Spinal cord (tissue), 10 donors: ENCODE data around the gene DENND6A. TPM values are rescaled to one million over a fixed set of nuclear protein-coding genes. Genes with fewer than 3 reads are reported as not detected.

Experiments
- DNase-seq, 6 donors: peaks; one replicate each; pipeline versions ENCODE4 v3.0.0 to v3.0.0-alpha.2; 2013 to 2015; ENCODE audit warnings: low spot score in 6 of 6, low read depth in 4 of 6
- H3K27ac ChIP-seq: one replicate; pipeline ENCODE4 v1.5.1; 2013; ENCODE audit warnings: low read depth, low read length, control low read depth
- H3K27me3 ChIP-seq: one replicate; pipeline ENCODE4 v1.6.1; 2013; ENCODE audit warnings: low read length; ENCODE audit not compliant: control insufficient read depth, insufficient read depth
- H3K36me3 ChIP-seq: one replicate; pipeline ENCODE4 v1.6.1; 2013; ENCODE audit warnings: low read length; ENCODE audit not compliant: control insufficient read depth, insufficient read depth
- H3K4me1 ChIP-seq: one replicate; pipeline ENCODE4 v1.6.1; 2013; ENCODE audit warnings: low read length; ENCODE audit not compliant: control insufficient read depth, insufficient read depth
- H3K4me3 ChIP-seq: one replicate; pipeline ENCODE4 v1.5.1; 2013; ENCODE audit warnings: low read depth, low read length, control low read depth
- H3K9me3 ChIP-seq: one replicate; pipeline ENCODE4 v1.6.1; 2013; ENCODE audit warnings: low read length; ENCODE audit not compliant: control insufficient read depth, insufficient read depth
- WGBS: methylation state at CpG from one replicate; pipeline ENCODE4 v1.1.5; 2013; ENCODE audit warnings: missing lambda C conversion rate; ENCODE audit not compliant: insufficient coverage; 5-methylcytosine and 5-hydroxymethylcytosine counted together
- polyA plus RNA-seq, 2 donors: library from polyadenylated mRNA; unstranded; fragments of 120-200 nt; gene quantifications; one replicate each; pipeline ENCODE4 v1.2.1, GENCODE V29; 2013; ENCODE audit not compliant: insufficient read length in 2 of 2
- total RNA-seq, 2 donors: library from RNA; depleted of rRNA in 1 of 2; stranded (reverse); fragments of 120-200 nt in 1 of 2; fragments of >200 nt in 1 of 2; gene quantifications; one replicate each; pipeline versions ENCODE4 v1.2.3 to v1.2.4, GENCODE V29; 2013 to 2014
- donor health status: healthy.

The DENND6A gene
- total and polyA plus RNA-seq, 4 donors: 19.1 to 59.4 (median 22.5) TPM

DNA sequence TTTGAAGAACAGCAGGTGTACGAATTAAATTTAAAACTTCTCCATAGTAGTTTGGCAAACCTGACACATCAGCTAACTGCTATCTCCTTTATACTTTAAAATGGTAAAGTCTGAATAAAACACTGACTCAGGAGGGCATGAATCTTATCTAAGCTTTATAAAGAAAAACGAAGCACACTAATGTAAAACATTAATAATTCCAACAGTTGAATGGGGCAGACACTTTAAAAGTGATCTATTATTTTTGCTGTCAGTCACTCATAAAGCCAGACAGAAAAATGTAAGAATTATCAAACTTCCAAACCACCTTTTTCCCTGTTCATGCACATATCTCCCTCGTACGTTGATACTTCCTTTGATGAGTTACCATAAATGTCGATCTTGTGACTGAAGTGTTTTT lies 98.3 kb downstream of the DENND6A start:
- Histone ChIP-seq H3K4me3 (no peak overlapping the region), H3K36me3 (peaks cover 6% of the 10 kb centered on the region), H3K27ac (no peak overlapping the region), H3K27me3 (no peaks in the 10 kb centered on the region), H3K4me1 (peaks cover 20% of the 10 kb centered on the region), H3K9me3 (no peaks in the 10 kb centered on the region)
- no peak for DNase-seq
- WGBS: no CpG with 5 or more reads among the region's 5 CpGs

GRCh38 chr3:57594144-57594543 lies 98.7 kb downstream of the DENND6A start:
- no peaks in the 10 kb centered on the region for H3K9me3 ChIP-seq
- peaks cover 10% of the 10 kb centered on the region for H3K36me3 ChIP-seq
- H3K4me3 ChIP-seq: no peak overlapping the region
- 100% methylated on average over 1 of the region's 4 CpGs for WGBS
- no peak overlapping the region for H3K27ac ChIP-seq
- peaks cover 20% of the 10 kb centered on the region for H3K4me1 ChIP-seq
- DNase-seq: no peak
- no peaks in the 10 kb centered on the region for H3K27me3 ChIP-seq

GRCh38 chr3:57592306-57592705 lies 100.6 kb downstream of the DENND6A start:
- no peak for DNase-seq
- no peak overlapping the region for H3K4me3 ChIP-seq
- H3K27ac ChIP-seq: no peak overlapping the region
- no peaks in the 10 kb centered on the region for H3K27me3 ChIP-seq
- 100% methylated on average over 1 of the region's 6 CpGs for WGBS
- H3K36me3 ChIP-seq: peaks cover 11% of the 10 kb centered on the region
- peaks cover 14% of the 10 kb centered on the region for H3K4me1 ChIP-seq
- no peaks in the 10 kb centered on the region for H3K9me3 ChIP-seq

DNA sequence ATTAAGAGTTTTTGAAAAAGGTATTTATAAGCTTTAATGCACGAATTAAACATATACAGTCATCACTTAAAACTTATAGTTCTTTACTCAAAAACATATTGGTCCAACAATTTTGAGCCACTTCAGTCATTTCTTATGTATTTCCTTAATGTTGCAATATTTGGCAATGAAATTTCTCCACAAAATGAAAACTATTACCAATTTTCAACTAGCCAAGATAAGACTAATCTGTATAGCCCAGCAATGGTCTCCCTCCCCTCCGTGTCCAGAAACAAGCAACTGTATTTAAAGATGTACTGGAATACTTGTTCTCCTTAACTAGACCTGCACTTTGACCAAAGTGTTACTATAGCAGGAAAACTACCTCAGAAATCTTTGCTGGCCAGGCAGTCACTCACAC lies 105.0 kb downstream of the DENND6A start:
- Histone ChIP-seq H3K27me3 (no peaks in the 10 kb centered on the region), H3K4me3 (no peak overlapping the region), H3K27ac (no peak overlapping the region), H3K36me3 (peaks cover 8% of the 10 kb centered on the region), H3K9me3 (no peaks in the 10 kb centered on the region), H3K4me1 (no peaks in the 10 kb centered on the region)
- no peak for DNase-seq
- WGBS: no CpG with 5 or more reads among the region's 2 CpGs

DNA sequence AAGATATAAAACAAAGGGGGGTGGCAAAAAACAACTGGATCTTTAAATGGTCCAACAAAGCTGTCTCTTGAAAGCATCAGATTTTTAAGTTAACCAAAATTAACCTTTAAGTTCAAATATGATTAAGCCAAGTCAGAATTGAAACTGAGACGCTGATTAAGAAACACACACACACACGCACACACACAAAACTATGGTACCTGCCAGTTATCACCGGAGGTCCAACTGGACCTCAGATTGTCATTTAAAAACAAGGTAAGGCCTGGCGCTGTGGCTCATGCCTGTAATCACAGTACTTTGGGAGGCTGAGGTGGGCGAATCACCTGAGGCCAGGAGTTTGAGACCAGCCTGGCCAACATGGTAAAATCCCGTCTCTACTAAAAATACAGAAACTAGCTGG lies 106.1 kb downstream of the DENND6A start:
- Histone ChIP-seq H3K27ac (no peak overlapping the region), H3K27me3 (no peaks in the 10 kb centered on the region), H3K4me3 (no peak overlapping the region), H3K9me3 (no peaks in the 10 kb centered on the region), H3K36me3 (peaks cover 9% of the 10 kb centered on the region), H3K4me1 (no peaks in the 10 kb centered on the region)
- no peak for DNase-seq
- 65% methylated on average over 4 of the region's 6 CpGs for WGBS

DNA sequence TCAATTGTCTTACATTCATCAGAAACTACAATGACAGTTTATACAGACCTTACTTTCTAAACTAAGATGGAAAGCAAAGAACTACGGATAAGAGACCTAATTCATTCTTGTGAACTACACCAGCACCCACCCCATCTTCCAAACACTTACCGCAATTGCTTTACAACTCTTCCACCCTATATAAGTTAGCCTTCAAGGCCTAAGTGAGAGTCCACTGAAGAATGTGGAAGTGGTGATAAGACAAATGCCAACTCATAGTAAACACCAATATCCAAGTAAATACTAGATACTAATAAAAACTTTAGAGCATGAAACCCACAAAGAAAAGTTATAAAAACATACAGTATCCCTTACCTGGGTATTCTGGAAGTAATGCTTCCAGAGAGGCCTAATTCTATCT lies 109.3 kb downstream of the DENND6A start:
- H3K4me3 ChIP-seq: no peak overlapping the region
- no peaks in the 10 kb centered on the region for H3K9me3 ChIP-seq
- H3K36me3 ChIP-seq: peaks cover 9% of the 10 kb centered on the region
- no peak overlapping the region for H3K27ac ChIP-seq
- no peak for DNase-seq
- no peaks in the 10 kb centered on the region for H3K4me1 ChIP-seq
- 83% methylated on average over 1 of the region's 2 CpGs for WGBS
- no peaks in the 10 kb centered on the region for H3K27me3 ChIP-seq

GRCh38 chr3:57582474-57583168 lies 110.3 kb downstream of the DENND6A start:
- H3K27me3 ChIP-seq: no peaks in the 10 kb centered on the region
- H3K4me3 ChIP-seq: no peak overlapping the region
- no peaks in the 10 kb centered on the region for H3K9me3 ChIP-seq
- WGBS: 83% methylated on average over 3 of the region's 7 CpGs
- no peaks in the 10 kb centered on the region for H3K4me1 ChIP-seq
- no peak overlapping the region for H3K27ac ChIP-seq
- peaks cover 12% of the 10 kb centered on the region for H3K36me3 ChIP-seq
- DNase-seq: no peak

DNA sequence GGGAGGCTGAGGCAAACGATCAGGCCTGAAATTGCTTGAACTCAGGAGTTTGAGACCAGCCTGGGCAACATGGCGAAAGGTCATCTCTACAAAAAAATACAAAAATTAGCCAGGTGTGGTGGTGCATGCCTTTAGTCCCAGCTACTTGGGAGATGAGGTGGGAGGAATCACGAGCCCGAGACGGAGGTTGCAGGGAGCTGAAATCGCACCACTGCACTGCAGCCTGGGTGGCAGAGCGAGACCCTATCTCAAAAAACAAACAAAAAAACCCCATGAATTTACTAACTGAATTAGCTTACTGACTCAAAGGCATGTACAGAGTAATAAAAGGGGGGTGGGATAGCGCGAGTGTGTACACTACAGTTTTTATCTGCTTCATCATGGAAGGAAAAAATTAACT lies 115.1 kb downstream of the DENND6A start:
- no peaks in the 10 kb centered on the region for H3K9me3 ChIP-seq
- H3K4me3 ChIP-seq: no peak overlapping the region
- H3K27me3 ChIP-seq: no peaks in the 10 kb centered on the region
- 90% methylated on average over 1 of the region's 9 CpGs for WGBS
- DNase-seq: no peak
- H3K36me3 ChIP-seq: peaks cover 28% of the 10 kb centered on the region
- H3K4me1 ChIP-seq: no peaks in the 10 kb centered on the region
- no peak overlapping the region for H3K27ac ChIP-seq

DNA sequence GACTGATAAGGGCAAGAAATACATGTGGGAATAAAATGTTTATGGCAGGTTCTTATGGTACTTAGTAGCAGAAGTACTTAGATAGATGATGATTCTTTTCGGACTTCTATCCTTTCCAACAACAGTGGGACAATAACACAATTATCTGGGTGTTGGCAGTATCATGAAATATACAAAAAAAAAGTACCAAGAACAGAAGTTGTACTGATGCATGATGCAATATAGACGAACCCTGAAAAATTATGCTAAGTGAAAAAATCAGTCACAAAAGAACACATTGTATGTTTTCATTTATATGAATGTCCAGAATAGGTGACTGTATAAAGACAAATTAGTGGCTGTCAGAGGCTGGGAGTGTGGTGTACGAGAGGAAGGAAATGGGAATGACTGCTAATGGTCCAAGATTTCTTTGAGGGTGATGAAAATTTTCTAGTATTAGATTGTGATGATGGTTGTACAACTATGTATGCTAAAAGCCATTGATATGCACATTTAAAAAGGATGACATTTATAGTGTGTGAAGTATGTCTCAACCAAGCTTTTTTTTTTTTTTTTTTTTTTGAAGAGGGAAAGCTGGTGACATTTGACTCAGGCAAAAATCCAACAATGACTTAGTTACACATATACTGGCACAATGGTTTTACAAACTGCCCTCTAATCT lies 116.8 kb downstream of the DENND6A start:
- no peaks in the 10 kb centered on the region for H3K4me1 ChIP-seq
- H3K9me3 ChIP-seq: no peaks in the 10 kb centered on the region
- peaks cover 26% of the 10 kb centered on the region for H3K36me3 ChIP-seq
- no peak for DNase-seq
- H3K27ac ChIP-seq: no peak overlapping the region
- H3K4me3 ChIP-seq: no peak overlapping the region
- 67% methylated on average over 1 of the region's 3 CpGs for WGBS
- no peaks in the 10 kb centered on the region for H3K27me3 ChIP-seq
